Tibial nerve (tissue), 4 donors: ENCODE measurements around the gene GFPT1.

Experiments used
- CTCF ChIP-seq, 5 experiments: fragments of 200-600 bp in 3 of 5; fragments of 450-650 bp in 2 of 5; sonication (generic) in 3 of 5; IDR thresholded peaks; one replicate each; pipeline ENCODE4 v1.5.1; 2016 to 2019; ENCODE audit warnings: antibody characterized with exemption in 5 of 5, mild to moderate bottlenecking in 3 of 5, moderate library complexity in 2 of 5
- EP300 ChIP-seq, 2 donors: sonication (generic); formaldehyde crosslinking; IDR thresholded peaks; one replicate each; pipeline ENCODE4 v1.6.1; 2017; ENCODE audit warnings: antibody characterized with exemption in 2 of 2, mild to moderate bottlenecking in 1 of 2
- POLR2A ChIP-seq, 2 donors: fragments of 450-650 bp; IDR thresholded peaks; one replicate each; pipeline ENCODE4 v1.6.1; 2017; ENCODE audit warnings: antibody characterized with exemption in 2 of 2, mild to moderate bottlenecking in 2 of 2, moderate library complexity in 2 of 2

- TF ChIP-seq CTCF (IDR thresholded peaks at IDR 0.05) (no peak), POLR2A (IDR thresholded peaks at IDR 0.05) (no peak), EP300 (IDR thresholded peaks at IDR 0.05) (no peak)
These were observed 71.8 kb downstream of the GFPT1 start for GRCh38 chr2:69315160-69315761.
